ENCODE results near the gene CHRD.
A peak's percentile ranks its signal among the peaks of the same experiment; 100 is the strongest.

Gene CHRD

GRCh38 chr3:184349563-184350470 is 30.0 kb upstream of the CHRD start:
- Histone ChIP-seq H3K27me3 (ENCODE audit: low read depth, low read length) (no peaks in the 10 kb centered on the region), H3K36me3 (ENCODE audit: control insufficient read depth in 1 of 2, insufficient read depth in 2 of 2, low read length in 2 of 2) (peaks cover 2 to 4% of the 10 kb centered on the region in 2 donors), H3K27ac (ENCODE audit: low read length) (no peak overlapping the region), H3K4me3 (ENCODE audit: low read depth in 1 of 2, low read length in 2 of 2) (no peak overlapping the region), H3K4me1 (ENCODE audit: control insufficient read depth in 1 of 2, insufficient read depth in 2 of 2, low read length in 2 of 2) (peaks cover 5 to 13% of the 10 kb centered on the region in 2 donors), H3K9me3 (ENCODE audit: control insufficient read depth in 1 of 2, low read length in 2 of 2) (no peaks in the 10 kb centered on the region)

GRCh38 chr3:184350618-184351017 is 29.2 kb upstream of the CHRD start:
- H3K4me1 ChIP-seq (ENCODE audit: control insufficient read depth in 1 of 2, insufficient read depth in 2 of 2, low read length in 2 of 2): peaks cover 2 to 10% of the 10 kb centered on the region in 2 donors
- no peak overlapping the region for H3K4me3 ChIP-seq (ENCODE audit: low read depth in 1 of 2, low read length in 2 of 2)
- H3K36me3 ChIP-seq (ENCODE audit: control insufficient read depth in 1 of 2, insufficient read depth in 2 of 2, low read length in 2 of 2): peaks cover 3 to 4% of the 10 kb centered on the region in 2 donors
- no peaks in the 10 kb centered on the region for H3K9me3 ChIP-seq (ENCODE audit: control insufficient read depth in 1 of 2, low read length in 2 of 2)
- no peak overlapping the region for H3K27ac ChIP-seq (ENCODE audit: low read length)
- no peaks in the 10 kb centered on the region for H3K27me3 ChIP-seq (ENCODE audit: low read depth, low read length)

GRCh38 chr3:184351511-184352148 is 28.2 kb upstream of the CHRD start:
- H3K27ac ChIP-seq (ENCODE audit: low read length): no peak overlapping the region

GRCh38 chr3:184352149-184352785 is 27.6 kb upstream of the CHRD start:
- Histone ChIP-seq H3K27ac (ENCODE audit: low read length) (no peak overlapping the region), H3K4me1 (ENCODE audit: control insufficient read depth in 1 of 2, insufficient read depth in 2 of 2, low read length in 2 of 2) (peaks cover 0 to 8% of the 10 kb centered on the region in 2 donors), H3K36me3 (ENCODE audit: control insufficient read depth in 1 of 2, insufficient read depth in 2 of 2, low read length in 2 of 2) (peaks cover 3 to 10% of the 10 kb centered on the region in 2 donors), H3K4me3 (ENCODE audit: low read depth in 1 of 2, low read length in 2 of 2) (peak overlapping the region in 1 of 2 donors; percentile 16), H3K9me3 (ENCODE audit: control insufficient read depth in 1 of 2, low read length in 2 of 2) (no peaks in the 10 kb centered on the region), H3K27me3 (ENCODE audit: low read depth, low read length) (no peaks in the 10 kb centered on the region)

More at GRCh38 chr3:184351511-184352148, 28.2 kb upstream of the CHRD start:
- peaks cover 0 to 8% of the 10 kb centered on the region in 2 donors for H3K4me1 ChIP-seq (ENCODE audit: control insufficient read depth in 1 of 2, insufficient read depth in 2 of 2, low read length in 2 of 2)
- H3K4me3 ChIP-seq (ENCODE audit: low read depth in 1 of 2, low read length in 2 of 2): no peak overlapping the region
- H3K9me3 ChIP-seq (ENCODE audit: control insufficient read depth in 1 of 2, low read length in 2 of 2): no peaks in the 10 kb centered on the region
- peaks cover 3 to 4% of the 10 kb centered on the region in 2 donors for H3K36me3 ChIP-seq (ENCODE audit: control insufficient read depth in 1 of 2, insufficient read depth in 2 of 2, low read length in 2 of 2)
- H3K27me3 ChIP-seq (ENCODE audit: low read depth, low read length): no peaks in the 10 kb centered on the region

- Histone ChIP-seq H3K9me3 (ENCODE audit: control insufficient read depth in 1 of 2, low read length in 2 of 2) (no peaks in the 10 kb centered on the region), H3K36me3 (ENCODE audit: control insufficient read depth in 1 of 2, insufficient read depth in 2 of 2, low read length in 2 of 2) (peaks cover 3 to 18% of the 10 kb centered on the region in 2 donors)
These were observed 26.8 kb upstream of the CHRD start for GRCh38 chr3:184352897-184353545.

GRCh38 chr3:184353546-184353941 is 26.3 kb upstream of the CHRD start:
- H3K4me3 ChIP-seq (ENCODE audit: low read depth in 1 of 2, low read length in 2 of 2): no peak overlapping the region
- H3K9me3 ChIP-seq (ENCODE audit: control insufficient read depth in 1 of 2, low read length in 2 of 2): no peaks in the 10 kb centered on the region
- no peak overlapping the region for H3K27ac ChIP-seq (ENCODE audit: low read length)
- H3K27me3 ChIP-seq (ENCODE audit: low read depth, low read length): no peaks in the 10 kb centered on the region
- peaks cover 3 to 19% of the 10 kb centered on the region in 2 donors for H3K36me3 ChIP-seq (ENCODE audit: control insufficient read depth in 1 of 2, insufficient read depth in 2 of 2, low read length in 2 of 2)
- peaks cover 0 to 8% of the 10 kb centered on the region in 2 donors for H3K4me1 ChIP-seq (ENCODE audit: control insufficient read depth in 1 of 2, insufficient read depth in 2 of 2, low read length in 2 of 2)

More at GRCh38 chr3:184352897-184353545, 26.8 kb upstream of the CHRD start:
- Histone ChIP-seq H3K27ac (ENCODE audit: low read length) (no peak overlapping the region), H3K4me3 (ENCODE audit: low read depth in 1 of 2, low read length in 2 of 2) (no peak overlapping the region), H3K27me3 (ENCODE audit: low read depth, low read length) (no peaks in the 10 kb centered on the region), H3K4me1 (ENCODE audit: control insufficient read depth in 1 of 2, insufficient read depth in 2 of 2, low read length in 2 of 2) (peaks cover 0 to 8% of the 10 kb centered on the region in 2 donors)

GRCh38 chr3:184354121-184354728 is 25.6 kb upstream of the CHRD start:
- Histone ChIP-seq H3K4me3 (ENCODE audit: low read depth in 1 of 2, low read length in 2 of 2) (no peak overlapping the region), H3K27me3 (ENCODE audit: low read depth, low read length) (no peaks in the 10 kb centered on the region), H3K36me3 (ENCODE audit: control insufficient read depth in 1 of 2, insufficient read depth in 2 of 2, low read length in 2 of 2) (peaks cover 3 to 19% of the 10 kb centered on the region in 2 donors)

GRCh38 chr3:184354754-184355153 is 25.1 kb upstream of the CHRD start:
- Histone ChIP-seq H3K36me3 (ENCODE audit: control insufficient read depth in 1 of 2, insufficient read depth in 2 of 2, low read length in 2 of 2) (peaks cover 3 to 19% of the 10 kb centered on the region in 2 donors), H3K9me3 (ENCODE audit: control insufficient read depth in 1 of 2, low read length in 2 of 2) (no peaks in the 10 kb centered on the region)

More at GRCh38 chr3:184354121-184354728, 25.6 kb upstream of the CHRD start:
- no peak overlapping the region for H3K27ac ChIP-seq (ENCODE audit: low read length)
- H3K4me1 ChIP-seq (ENCODE audit: control insufficient read depth in 1 of 2, insufficient read depth in 2 of 2, low read length in 2 of 2): peaks cover 0 to 8% of the 10 kb centered on the region in 2 donors
- no peaks in the 10 kb centered on the region for H3K9me3 ChIP-seq (ENCODE audit: control insufficient read depth in 1 of 2, low read length in 2 of 2)

GRCh38 chr3:184355261-184356040 is 24.4 kb upstream of the CHRD start:
- Histone ChIP-seq H3K4me1 (ENCODE audit: control insufficient read depth in 1 of 2, insufficient read depth in 2 of 2, low read length in 2 of 2) (peaks cover 0 to 11% of the 10 kb centered on the region in 2 donors), H3K36me3 (ENCODE audit: control insufficient read depth in 1 of 2, insufficient read depth in 2 of 2, low read length in 2 of 2) (peaks cover 3 to 19% of the 10 kb centered on the region in 2 donors), H3K27me3 (ENCODE audit: low read depth, low read length) (no peaks in the 10 kb centered on the region), H3K27ac (ENCODE audit: low read length) (no peak overlapping the region), H3K4me3 (ENCODE audit: low read depth in 1 of 2, low read length in 2 of 2) (no peak overlapping the region), H3K9me3 (ENCODE audit: control insufficient read depth in 1 of 2, low read length in 2 of 2) (no peaks in the 10 kb centered on the region)

More at GRCh38 chr3:184354754-184355153, 25.1 kb upstream of the CHRD start:
- Histone ChIP-seq H3K4me3 (ENCODE audit: low read depth in 1 of 2, low read length in 2 of 2) (no peak overlapping the region), H3K27me3 (ENCODE audit: low read depth, low read length) (no peaks in the 10 kb centered on the region), H3K27ac (ENCODE audit: low read length) (no peak overlapping the region), H3K4me1 (ENCODE audit: control insufficient read depth in 1 of 2, insufficient read depth in 2 of 2, low read length in 2 of 2) (peaks cover 0 to 8% of the 10 kb centered on the region in 2 donors)

All from muscle layer of duodenum (tissue), 2 donors.